ENCODE data around the gene PID1.

DNA sequence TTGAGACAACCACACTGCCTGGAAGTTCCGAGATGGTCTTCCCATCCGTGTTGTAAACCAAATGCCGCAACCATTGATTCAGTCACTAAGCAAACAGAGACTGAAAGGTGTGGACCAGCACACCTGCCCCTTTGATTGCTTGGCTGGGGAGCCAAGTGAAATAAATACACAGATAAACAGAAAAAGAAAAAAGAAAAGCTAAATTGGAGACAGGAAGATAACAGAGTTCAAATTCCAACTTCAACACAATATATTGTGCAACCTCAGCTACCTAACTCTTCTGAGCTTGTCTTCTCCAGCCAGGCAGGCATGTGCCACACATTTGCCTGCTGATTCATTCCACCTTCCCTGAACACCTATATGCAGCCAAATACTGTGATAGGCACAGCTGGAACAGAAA, 110.9 kb downstream of the PID1 start:
- TF ChIP-seq POLR2A (IDR thresholded peaks at IDR 0.05) (no peak), POLR2AphosphoS5 (IDR thresholded peaks at IDR 0.05; ENCODE audit: insufficient read depth in 1 of 2, low read depth in 1 of 2) (no peak)
- TF ChIP-seq, protein P1, sequence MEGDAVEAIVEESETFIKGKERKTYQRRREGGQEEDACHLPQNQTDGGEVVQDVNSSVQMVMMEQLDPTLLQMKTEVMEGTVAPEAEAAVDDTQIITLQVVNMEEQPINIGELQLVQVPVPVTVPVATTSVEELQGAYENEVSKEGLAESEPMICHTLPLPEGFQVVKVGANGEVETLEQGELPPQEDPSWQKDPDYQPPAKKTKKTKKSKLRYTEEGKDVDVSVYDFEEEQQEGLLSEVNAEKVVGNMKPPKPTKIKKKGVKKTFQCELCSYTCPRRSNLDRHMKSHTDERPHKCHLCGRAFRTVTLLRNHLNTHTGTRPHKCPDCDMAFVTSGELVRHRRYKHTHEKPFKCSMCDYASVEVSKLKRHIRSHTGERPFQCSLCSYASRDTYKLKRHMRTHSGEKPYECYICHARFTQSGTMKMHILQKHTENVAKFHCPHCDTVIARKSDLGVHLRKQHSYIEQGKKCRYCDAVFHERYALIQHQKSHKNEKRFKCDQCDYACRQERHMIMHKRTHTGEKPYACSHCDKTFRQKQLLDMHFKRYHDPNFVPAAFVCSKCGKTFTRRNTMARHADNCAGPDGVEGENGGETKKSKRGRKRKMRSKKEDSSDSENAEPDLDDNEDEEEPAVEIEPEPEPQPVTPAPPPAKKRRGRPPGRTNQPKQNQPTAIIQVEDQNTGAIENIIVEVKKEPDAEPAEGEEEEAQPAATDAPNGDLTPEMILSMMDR (IDR thresholded peaks at IDR 0.05) = no peak
